ENCODE data around the gene SPATA6.
"Not testable (repeated sequence)": the region's sequence is repeated elsewhere in the genome, so short reads cannot be mapped to it uniquely, and the experiment has no call there.

Gene SPATA6

GRCh38 chr1:48332115-48332514 lies 139.9 kb downstream of the SPATA6 start:
- Histone ChIP-seq H3K9me3 (ENCODE audit: low read length) (no peaks in the 10 kb centered on the region), H3K4me2 (ENCODE audit: low read length) (no peak overlapping the region), H3K9me2 (ENCODE audit: low read depth, low read length) (no peaks in the 10 kb centered on the region), H3K9ac (ENCODE audit: low read length) (no peak overlapping the region), H3K4me1 (ENCODE audit: insufficient read depth, low read length, severe bottlenecking) (no peaks in the 10 kb centered on the region), H3F3A (ENCODE audit: insufficient read depth, low read length) (no peaks in the 10 kb centered on the region), H3K4me3 (ENCODE audit: low read depth, low read length, poor library complexity, severe bottlenecking) (no peak overlapping the region), H2AFZ (ENCODE audit: low read length) (no peak overlapping the region), H3K27me3 (ENCODE audit: insufficient read depth, low read length) (no peaks in the 10 kb centered on the region), H3K79me2 (ENCODE audit: insufficient read depth, low read length) (no peaks in the 10 kb centered on the region), H3K27ac (ENCODE audit: low read depth, low read length, poor library complexity, severe bottlenecking) (no peak overlapping the region), H4K20me1 (ENCODE audit: insufficient read depth, low read length) (no peaks in the 10 kb centered on the region), H3K36me3 (ENCODE audit: insufficient read depth, low read length) (no peaks in the 10 kb centered on the region)
- TF ChIP-seq, protein P1, sequence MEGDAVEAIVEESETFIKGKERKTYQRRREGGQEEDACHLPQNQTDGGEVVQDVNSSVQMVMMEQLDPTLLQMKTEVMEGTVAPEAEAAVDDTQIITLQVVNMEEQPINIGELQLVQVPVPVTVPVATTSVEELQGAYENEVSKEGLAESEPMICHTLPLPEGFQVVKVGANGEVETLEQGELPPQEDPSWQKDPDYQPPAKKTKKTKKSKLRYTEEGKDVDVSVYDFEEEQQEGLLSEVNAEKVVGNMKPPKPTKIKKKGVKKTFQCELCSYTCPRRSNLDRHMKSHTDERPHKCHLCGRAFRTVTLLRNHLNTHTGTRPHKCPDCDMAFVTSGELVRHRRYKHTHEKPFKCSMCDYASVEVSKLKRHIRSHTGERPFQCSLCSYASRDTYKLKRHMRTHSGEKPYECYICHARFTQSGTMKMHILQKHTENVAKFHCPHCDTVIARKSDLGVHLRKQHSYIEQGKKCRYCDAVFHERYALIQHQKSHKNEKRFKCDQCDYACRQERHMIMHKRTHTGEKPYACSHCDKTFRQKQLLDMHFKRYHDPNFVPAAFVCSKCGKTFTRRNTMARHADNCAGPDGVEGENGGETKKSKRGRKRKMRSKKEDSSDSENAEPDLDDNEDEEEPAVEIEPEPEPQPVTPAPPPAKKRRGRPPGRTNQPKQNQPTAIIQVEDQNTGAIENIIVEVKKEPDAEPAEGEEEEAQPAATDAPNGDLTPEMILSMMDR (IDR thresholded peaks at IDR 0.05; ENCODE audit: low read length): no peak
- no peak for TF ChIP-seq EZH2 (IDR thresholded peaks at IDR 0.05; ENCODE audit: borderline replicate concordance, low read length)

- H3K27me3 ChIP-seq (ENCODE audit: insufficient read depth, low read length): no peaks in the 10 kb centered on the region
- no peaks in the 10 kb centered on the region for H3K9me2 ChIP-seq (ENCODE audit: low read depth, low read length)
- no peak overlapping the region for H3K9ac ChIP-seq (ENCODE audit: low read length)
- H2AFZ ChIP-seq (ENCODE audit: low read length): no peak overlapping the region
- TF ChIP-seq, protein P1 (IDR thresholded peaks at IDR 0.05; ENCODE audit: low read length): no peak
- TF ChIP-seq EZH2 (IDR thresholded peaks at IDR 0.05; ENCODE audit: borderline replicate concordance, low read length): no peak
- H3K4me2 ChIP-seq (ENCODE audit: low read length): no peak overlapping the region
- no peaks in the 10 kb centered on the region for H3K79me2 ChIP-seq (ENCODE audit: insufficient read depth, low read length)
- no peaks in the 10 kb centered on the region for H3K4me1 ChIP-seq (ENCODE audit: insufficient read depth, low read length, severe bottlenecking)
- no peaks in the 10 kb centered on the region for H4K20me1 ChIP-seq (ENCODE audit: insufficient read depth, low read length)
- no peak overlapping the region for H3K4me3 ChIP-seq (ENCODE audit: low read depth, low read length, poor library complexity, severe bottlenecking)
- no peaks in the 10 kb centered on the region for H3F3A ChIP-seq (ENCODE audit: insufficient read depth, low read length)
- no peak overlapping the region for H3K27ac ChIP-seq (ENCODE audit: low read depth, low read length, poor library complexity, severe bottlenecking)
- no peaks in the 10 kb centered on the region for H3K9me3 ChIP-seq (ENCODE audit: low read length)
- H3K36me3 ChIP-seq (ENCODE audit: insufficient read depth, low read length): no peaks in the 10 kb centered on the region
These were observed 142.1 kb downstream of the SPATA6 start for GRCh38 chr1:48329905-48330304.

- no peaks in the 10 kb centered on the region for H3K4me1 ChIP-seq (ENCODE audit: insufficient read depth, low read length, severe bottlenecking)
- no peak overlapping the region for H3K9ac ChIP-seq (ENCODE audit: low read length)
- H3K27ac ChIP-seq (ENCODE audit: low read depth, low read length, poor library complexity, severe bottlenecking): no peak overlapping the region
- H3K4me3 ChIP-seq (ENCODE audit: low read depth, low read length, poor library complexity, severe bottlenecking): no peak overlapping the region
- TF ChIP-seq, protein P1 (IDR thresholded peaks at IDR 0.05; ENCODE audit: low read length): no peak
- no peak for TF ChIP-seq EZH2 (IDR thresholded peaks at IDR 0.05; ENCODE audit: borderline replicate concordance, low read length)
- H3K36me3 ChIP-seq (ENCODE audit: insufficient read depth, low read length): no peaks in the 10 kb centered on the region
- no peaks in the 10 kb centered on the region for H3K9me2 ChIP-seq (ENCODE audit: low read depth, low read length)
- no peak overlapping the region for H3K4me2 ChIP-seq (ENCODE audit: low read length)
- no peaks in the 10 kb centered on the region for H3K79me2 ChIP-seq (ENCODE audit: insufficient read depth, low read length)
- no peaks in the 10 kb centered on the region for H3F3A ChIP-seq (ENCODE audit: insufficient read depth, low read length)
- H4K20me1 ChIP-seq (ENCODE audit: insufficient read depth, low read length): no peaks in the 10 kb centered on the region
- H3K27me3 ChIP-seq (ENCODE audit: insufficient read depth, low read length): no peaks in the 10 kb centered on the region
- no peaks in the 10 kb centered on the region for H3K9me3 ChIP-seq (ENCODE audit: low read length)
- H2AFZ ChIP-seq (ENCODE audit: low read length): no peak overlapping the region
These were observed 142.5 kb downstream of the SPATA6 start for GRCh38 chr1:48329486-48329885.

GRCh38 chr1:48311829-48312228 lies 160.2 kb downstream of the SPATA6 start:
- not testable (repeated sequence) for H3K27ac ChIP-seq (ENCODE audit: low read depth, low read length, poor library complexity, severe bottlenecking); H3K27me3 ChIP-seq (ENCODE audit: insufficient read depth, low read length)

More at GRCh38 chr1:48311829-48312228, 160.2 kb downstream of the SPATA6 start:
- not testable (repeated sequence) for H3K4me2 ChIP-seq (ENCODE audit: low read length); H3K36me3 ChIP-seq (ENCODE audit: insufficient read depth, low read length); H3K4me1 ChIP-seq (ENCODE audit: insufficient read depth, low read length, severe bottlenecking); H3F3A ChIP-seq (ENCODE audit: insufficient read depth, low read length); H2AFZ ChIP-seq (ENCODE audit: low read length); H3K9me3 ChIP-seq (ENCODE audit: low read length); H3K9ac ChIP-seq (ENCODE audit: low read length); H3K4me3 ChIP-seq (ENCODE audit: low read depth, low read length, poor library complexity, severe bottlenecking); H3K9me2 ChIP-seq (ENCODE audit: low read depth, low read length); H3K79me2 ChIP-seq (ENCODE audit: insufficient read depth, low read length); H4K20me1 ChIP-seq (ENCODE audit: insufficient read depth, low read length)

All from OCI-LY1 (cell line).